ENCODE data around the gene ZNF180.
"Not testable (repeated sequence)": the region's sequence is repeated elsewhere in the genome, so short reads cannot be mapped to it uniquely, and the experiment has no call there.

The ZNF180 gene

GRCh38 chr19:44499962-44500949 is at the start of gene ZNF180:
TSS of gene ZNF180 (minus strand) at chr19:44500522. CDS start at chr19:44497334, 3,188 bp downstream.
- FAIRE-seq = no peak

DNA sequence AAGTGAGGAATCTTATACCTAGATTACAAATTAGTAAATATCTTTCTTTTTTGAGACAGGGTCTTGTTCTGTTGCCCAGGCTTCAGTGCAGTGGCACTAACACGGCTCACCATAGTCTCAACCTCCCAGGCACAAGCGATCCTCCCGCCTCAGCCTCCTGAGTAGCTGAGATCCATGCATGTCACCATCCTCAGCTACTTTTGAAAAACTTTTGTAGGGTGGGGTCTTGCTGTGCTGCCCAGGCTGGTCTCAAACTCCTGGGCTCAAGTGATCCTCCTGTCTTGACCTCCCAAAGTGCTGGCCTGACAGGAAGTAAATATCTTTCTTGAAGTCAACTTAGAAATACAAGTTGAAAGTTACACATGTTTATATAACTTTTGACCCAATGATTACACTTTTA is 49.2 kb upstream of the ZNF180 start:
- no peak for FAIRE-seq

DNA sequence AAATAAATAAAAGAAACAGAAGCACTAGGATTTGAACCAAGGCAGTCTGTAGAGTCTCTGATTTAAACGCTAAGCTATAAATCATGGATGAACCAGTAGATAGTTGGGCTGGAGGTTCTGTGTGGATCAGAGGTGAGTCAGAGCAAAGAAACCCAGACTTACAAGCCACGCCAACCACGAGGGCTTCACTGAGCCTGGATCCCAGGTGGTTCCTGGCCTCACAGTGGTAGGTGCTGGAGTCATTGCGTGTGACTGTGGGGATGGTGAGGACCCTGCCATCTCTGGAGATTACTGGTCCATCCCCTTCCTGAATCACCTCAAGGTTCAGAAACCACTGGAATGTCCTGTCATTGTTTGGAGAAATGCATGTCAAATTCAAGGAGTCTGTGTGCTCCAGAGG is 48.4 kb upstream of the ZNF180 start:
- FAIRE-seq = no peak

DNA sequence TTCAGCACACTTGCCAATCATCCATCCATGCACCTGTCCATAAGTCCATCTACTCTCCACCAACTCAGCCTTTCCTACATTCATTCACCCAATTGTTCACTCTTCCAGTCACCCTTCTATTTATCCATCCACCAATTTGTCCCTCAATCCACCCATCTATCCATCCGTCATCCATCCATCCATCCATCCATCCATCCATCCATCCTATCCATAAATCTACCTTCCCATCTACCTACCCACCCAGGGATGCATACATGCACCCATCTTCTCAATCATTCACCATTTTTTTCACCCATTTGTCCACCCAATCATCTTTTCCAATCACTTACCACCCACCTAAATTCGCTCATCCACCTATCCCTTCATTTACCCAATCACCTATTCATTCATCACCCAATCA is 43.7 kb upstream of the ZNF180 start:
- FAIRE-seq = no peak

GRCh38 chr19:44542671-44543070 is 42.3 kb upstream of the ZNF180 start:
- FAIRE-seq = no peak

- no peak for FAIRE-seq
Observed at GRCh38 chr19:44540736-44541135, 40.4 kb upstream of the ZNF180 start.

- no peak for FAIRE-seq
Observed at GRCh38 chr19:44539991-44540390, 39.7 kb upstream of the ZNF180 start.

GRCh38 chr19:44539236-44539826 is 39.0 kb upstream of the ZNF180 start:
- no peak for FAIRE-seq

- not testable (repeated sequence) for FAIRE-seq
Observed at GRCh38 chr19:44535361-44535760, 35.0 kb upstream of the ZNF180 start.

GRCh38 chr19:44532819-44533218 is 32.5 kb upstream of the ZNF180 start:
- no peak for FAIRE-seq

DNA sequence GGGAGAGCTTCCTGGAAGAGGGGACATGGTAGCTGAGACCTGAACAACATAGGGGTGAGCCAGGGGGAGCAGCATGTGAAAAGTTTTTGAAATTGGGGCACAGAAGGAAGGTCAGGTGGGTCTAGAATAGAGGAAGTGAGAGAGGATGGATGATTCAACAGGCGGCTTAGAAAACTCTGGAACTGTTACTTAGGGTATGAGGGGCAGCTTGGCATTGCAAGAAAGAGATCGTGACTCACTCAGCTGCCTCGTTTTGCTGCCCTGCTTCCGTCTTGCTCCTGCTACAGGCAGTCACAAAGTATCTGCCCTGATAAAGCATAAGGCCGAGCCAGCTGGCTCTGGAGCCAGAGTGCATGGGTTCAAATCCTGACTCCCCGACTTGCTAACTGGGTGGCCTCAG is 30.5 kb upstream of the ZNF180 start:
- FAIRE-seq = no peak

- no peak for FAIRE-seq
Observed at GRCh38 chr19:44529536-44529935, 29.2 kb upstream of the ZNF180 start, which contains the start of gene CEACAM20. TSS of gene CEACAM20 (minus strand) at chr19:44529675. CDS start at chr19:44529509, 166 bp downstream.

- FAIRE-seq = no peak
Observed at GRCh38 chr19:44527554-44527953, 27.2 kb upstream of the ZNF180 start.

GRCh38 chr19:44525721-44526430 is 25.6 kb upstream of the ZNF180 start:
- FAIRE-seq = no peak

- no peak for FAIRE-seq
Observed at GRCh38 chr19:44521370-44521769, 21.0 kb upstream of the ZNF180 start.

GRCh38 chr19:44517146-44517545 is 16.8 kb upstream of the ZNF180 start:
- no peak for FAIRE-seq

GRCh38 chr19:44515907-44516306 is 15.6 kb upstream of the ZNF180 start:
- FAIRE-seq = no peak

DNA sequence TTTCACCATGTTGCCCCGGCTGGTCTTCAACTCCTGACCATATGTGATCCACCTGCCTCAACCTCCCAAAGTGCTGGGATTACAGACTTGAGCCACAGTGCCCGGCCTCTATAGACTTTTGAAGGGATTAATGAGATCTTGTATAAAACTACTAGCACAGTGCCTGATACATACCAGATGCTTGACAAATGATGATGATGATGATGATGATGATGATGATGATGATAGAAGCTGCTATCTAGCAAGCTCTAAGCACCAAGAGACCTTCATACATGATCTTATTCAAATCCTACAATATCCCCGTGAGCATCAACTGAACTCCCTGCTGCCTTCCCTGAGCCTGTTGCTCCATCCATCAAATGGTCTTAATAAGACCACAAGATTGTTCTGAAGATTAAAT is 14.7 kb upstream of the ZNF180 start:
- no peak for FAIRE-seq

DNA sequence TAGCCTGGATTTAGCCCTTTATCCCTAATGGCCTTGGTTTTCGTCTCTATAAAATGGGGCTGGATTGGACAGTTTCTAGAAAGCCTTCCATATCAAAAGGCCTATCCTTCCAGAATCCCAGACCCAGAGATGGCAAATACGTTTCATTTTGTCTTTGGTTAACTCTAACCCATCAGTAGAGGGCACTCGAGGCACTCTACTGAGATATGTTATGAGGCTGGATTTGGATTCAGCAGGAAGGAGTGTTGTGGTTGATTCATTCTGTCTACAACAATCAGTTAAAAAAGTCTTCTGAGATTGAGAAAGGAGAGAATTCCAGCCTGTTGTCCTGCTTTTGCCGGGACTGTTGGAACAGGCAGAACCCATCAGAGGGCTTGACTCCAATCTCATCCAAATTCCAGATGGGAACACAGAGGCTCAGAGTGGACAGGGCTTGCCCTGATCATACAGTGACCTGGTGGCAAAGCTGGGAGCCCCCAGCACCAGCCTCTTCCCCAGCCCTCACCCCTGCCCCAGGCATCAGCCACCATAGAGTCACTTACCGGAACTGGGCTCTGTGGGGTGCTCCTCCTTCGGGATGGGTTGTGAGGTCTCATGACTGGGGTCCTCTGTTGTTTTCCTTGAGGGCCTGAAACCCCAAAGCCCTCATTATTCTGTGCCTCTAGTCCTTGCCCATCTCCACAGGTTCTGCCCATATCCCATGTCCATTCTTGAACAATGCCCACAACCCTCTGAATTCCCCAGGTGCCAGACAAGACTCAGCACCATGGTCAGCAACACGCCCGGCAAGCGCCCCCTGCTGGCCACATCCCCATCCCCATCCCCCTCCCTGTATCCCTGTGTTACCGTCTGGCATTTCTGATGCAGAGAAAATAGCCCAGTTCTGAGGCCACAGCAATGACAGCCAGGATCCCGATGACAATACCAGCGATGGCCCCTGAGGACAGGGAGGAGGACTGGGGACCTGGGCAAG is 12.3 kb upstream of the ZNF180 start:
- FAIRE-seq = peak; percentile 87

GRCh38 chr19:44509478-44509877 is 9.2 kb upstream of the ZNF180 start:
- FAIRE-seq = no peak

DNA sequence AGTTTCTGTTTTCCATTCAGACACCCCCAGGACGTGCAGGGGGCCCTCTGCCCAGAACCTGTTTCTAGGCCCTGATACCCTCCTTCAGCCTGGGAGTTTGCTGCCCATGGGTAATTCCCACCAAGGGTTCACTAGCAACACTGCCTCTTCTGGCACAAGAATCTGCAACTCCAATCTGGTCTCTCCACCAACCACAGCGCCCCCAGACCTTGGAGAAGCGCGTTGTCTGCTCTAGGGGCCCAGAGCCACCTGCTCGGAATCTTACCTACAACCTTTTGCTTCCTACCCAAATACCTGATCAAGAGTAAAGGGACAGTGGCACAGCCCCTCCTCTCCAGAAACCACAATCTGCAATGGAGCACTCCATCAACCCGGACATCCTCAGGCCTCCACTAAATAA is 763 bp downstream of the ZNF180 start:
- no peak for FAIRE-seq

- no peak for FAIRE-seq
Observed at GRCh38 chr19:44498988-44499387, 1.3 kb downstream of the ZNF180 start.

Data from A204.1 (cell line).